Keratinocyte (primary cell): ENCODE results near the gene VASN. TPM values are rescaled to one million over a fixed set of nuclear protein-coding genes. Genes with fewer than 3 reads are reported as not detected.

Experiments used
- DNase-seq: peaks from one replicate; pipeline ENCODE4 v3.0.0-alpha.2; 2011; ENCODE audit warnings: low read depth, missing footprints, low spot score
- FAIRE-seq: peaks from 2 replicates; lab custom pipeline; 2011; peaks lifted over from hg19 to GRCh38; lab: Jason Lieb, UNC
- H2AFZ ChIP-seq: 2 replicates; pipeline ENCODE4 v1.6.0; 2012; ENCODE audit warnings: low read length, control low read depth, inconsistent platforms; ENCODE audit not compliant: control insufficient read depth
- H3K27ac ChIP-seq: 2 replicates; pipeline ENCODE4 v1.5.1; 2011; ENCODE audit warnings: low read length; ENCODE audit not compliant: control insufficient read depth, insufficient read depth
- H3K27me3 ChIP-seq: 3 replicates; pipeline ENCODE4 v1.6.0; 2011; ENCODE audit warnings: low read length; ENCODE audit not compliant: control insufficient read depth, insufficient read depth; ENCODE audit errors: extremely low read depth
- H3K36me3 ChIP-seq, 2 experiments: 2 replicates in 1 of 2; 3 replicates in 1 of 2; pipeline ENCODE4 v1.5.1; 2011; ENCODE audit warnings: low read length in 2 of 2, mild to moderate bottlenecking in 1 of 2; ENCODE audit not compliant: control insufficient read depth in 2 of 2, insufficient read depth in 2 of 2; ENCODE audit errors: extremely low read depth in 1 of 2
- H3K4me1 ChIP-seq: 3 replicates; pipeline ENCODE4 v1.5.1; 2011; ENCODE audit warnings: low read length; ENCODE audit not compliant: control insufficient read depth, insufficient read depth; ENCODE audit errors: extremely low read depth
- H3K4me2 ChIP-seq: 3 replicates; pipeline ENCODE4 v1.6.0; 2011; ENCODE audit warnings: low read depth, low read length; ENCODE audit not compliant: control insufficient read depth, insufficient read depth; ENCODE audit errors: extremely low read depth
- H3K4me3 ChIP-seq, 3 experiments: fragments of 200-600 bp in 1 of 3; sonication (generic) in 1 of 3; 2 replicates in 2 of 3; 3 replicates in 1 of 3; pipeline ENCODE4 v1.5.1; 2011 to 2016; ENCODE audit warnings: low read length in 3 of 3, mild to moderate bottlenecking in 3 of 3, control low read depth in 2 of 3, inconsistent platforms in 1 of 3, low read depth in 1 of 3, mixed read lengths in 1 of 3, mixed run types in 1 of 3, moderate library complexity in 1 of 3; ENCODE audit not compliant: control insufficient read depth in 2 of 3, insufficient read depth in 2 of 3; ENCODE audit errors: extremely low read depth in 1 of 3
- H3K79me2 ChIP-seq: 2 replicates; pipeline ENCODE4 v1.6.0; 2012; ENCODE audit warnings: low read length; ENCODE audit not compliant: control insufficient read depth, insufficient read depth
- H3K9ac ChIP-seq: 3 replicates; pipeline ENCODE4 v1.6.0; 2011; ENCODE audit warnings: low read length; ENCODE audit not compliant: control insufficient read depth, insufficient read depth; ENCODE audit errors: extremely low read depth
- H3K9me1 ChIP-seq: 3 replicates; pipeline ENCODE4 v1.6.0; 2011; ENCODE audit warnings: low read length; ENCODE audit not compliant: control insufficient read depth, insufficient read depth; ENCODE audit errors: extremely low read depth
- H3K9me3 ChIP-seq: 2 replicates; pipeline ENCODE4 v1.5.1; 2012; ENCODE audit warnings: low read depth, low read length; ENCODE audit not compliant: control insufficient read depth
- H4K20me1 ChIP-seq: 3 replicates; pipeline ENCODE4 v1.6.0; 2011; ENCODE audit warnings: low read length; ENCODE audit not compliant: control insufficient read depth, insufficient read depth; ENCODE audit errors: extremely low read depth
- CTCF ChIP-seq, 3 experiments: IDR thresholded peaks in 1 of 3; conservative IDR thresholded peaks in 1 of 3; optimal IDR thresholded peaks in 1 of 3; 2 replicates in 2 of 3; 3 replicates in 1 of 3; pipeline versions ENCODE3 to v1.5.1; 2011; ENCODE audit warnings: low read length in 3 of 3, mild to moderate bottlenecking in 3 of 3, moderate library complexity in 2 of 3, control low read depth in 1 of 3, inconsistent platforms in 1 of 3; ENCODE audit not compliant: insufficient read depth in 2 of 3; ENCODE audit errors: extremely low read depth in 1 of 3
- EZH2 ChIP-seq: IDR thresholded peaks from one replicate; pipeline ENCODE4 v1.6.1; 2012; ENCODE audit warnings: inconsistent platforms, mild to moderate bottlenecking, low read length, moderate library complexity
- dilution Hi-C: fragments of 300-500 bp; cut with MboI; formaldehyde crosslinking; loops from one replicate; pipeline ENCODE4 v1.7.0; 2020; ENCODE audit warnings: low sequenced_read_pairs; ENCODE audit not compliant: extremely low pct_ligation_motif_present
- polyA plus RNA-seq, 5 experiments: library from polyadenylated mRNA; depleted of rRNA in 3 of 5; stranded (reverse) in 3 of 5; stranded (forward) in 1 of 5; unstranded in 1 of 5; fragments of >200 nt; gene quantifications; 1 replicate in 1 of 5; 2 replicates in 3 of 5; 3 replicates in 1 of 5; pipeline versions ENCODE4 v1.2.1 to v1.2.3, GENCODE V29; 2011 to 2012; ENCODE audit warnings: missing spikeins in 2 of 5, low read depth in 1 of 5, low replicate concordance in 1 of 5

VASN gene
- polyA plus RNA-seq, 1 donor (not counting 4 experiments of a cell fraction or from before 2014, with no cell fraction given): 0.37 TPM

- dilution Hi-C loops: no loop called here
- Histone ChIP-seq H4K20me1 (peaks cover 8% of the 10 kb centered on the region), H3K27me3 (no peaks in the 10 kb centered on the region), H3K27ac (no peak overlapping the region), H3K36me3 (peaks cover 0 to 1% of the 10 kb centered on the region in 2 experiments), H3K4me2 (peak overlapping the region; percentile 77), H3K4me3 (peak overlapping the region; percentile 35 to 51 (median 36)), H3K9me3 (no peaks in the 10 kb centered on the region), H3K9ac (peak overlapping the region; percentile 52), H3K9me1 (no peaks in the 10 kb centered on the region), H3K4me1 (peaks cover 16% of the 10 kb centered on the region), H3K79me2 (peaks cover 48% of the 10 kb centered on the region), H2AFZ (no peak overlapping the region)
- DNase-seq (no peak), FAIRE-seq (no peak)
- TF ChIP-seq CTCF (optimal IDR thresholded peaks at IDR 0.05 in 1 of 3, IDR thresholded peaks at IDR 0.05 in 1 of 3, conservative IDR thresholded peaks at IDR 0.05 in 1 of 3; ENCODE audit: extremely low read depth in 1 of 3, insufficient read depth in 2 of 3, low read length in 3 of 3) (peak in 1 of 3 experiments; percentile 34), EZH2 (no peak)
These were observed 44.1 kb upstream of the VASN start for GRCh38 chr16:4327386-4328045.

DNA sequence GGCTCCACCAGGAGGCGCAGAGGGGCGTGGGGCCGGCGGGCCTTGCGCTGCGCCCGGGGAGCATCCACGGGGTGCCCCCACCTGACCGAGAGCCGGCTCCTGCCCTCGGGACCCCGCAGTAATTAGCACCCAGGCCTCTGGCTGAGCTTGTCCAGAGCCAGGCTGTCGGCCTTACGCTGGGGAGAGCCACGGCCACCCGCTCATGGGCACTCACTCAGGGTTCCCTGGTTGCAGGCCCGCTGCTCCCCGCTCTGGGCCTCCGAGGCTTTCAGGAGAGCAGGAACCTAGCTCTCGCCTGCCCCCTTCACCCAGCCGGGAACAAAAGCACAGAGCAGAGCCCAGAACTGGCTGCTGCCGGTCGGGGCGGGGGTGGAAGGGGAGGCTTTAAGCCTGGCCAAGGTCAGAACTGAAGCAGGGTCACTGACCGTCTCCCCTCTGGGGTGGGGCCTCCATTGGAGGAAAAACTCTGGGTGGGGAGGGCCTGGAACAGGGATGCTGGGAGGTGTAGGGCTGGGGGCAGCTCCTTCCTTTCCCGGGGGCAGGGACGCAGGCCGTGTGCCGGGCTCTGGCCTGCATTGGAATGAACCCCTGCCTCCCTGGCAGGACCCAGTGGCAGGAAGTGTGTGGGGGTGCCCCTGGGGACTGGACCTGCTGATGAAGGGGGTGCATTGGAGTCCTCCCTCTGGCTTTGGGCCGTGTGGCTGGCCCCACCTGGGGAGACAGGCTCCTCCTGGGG, 43.4 kb upstream of the VASN start:
- H3K36me3 ChIP-seq: peaks cover 0 to 7% of the 10 kb centered on the region in 2 experiments
- H3K4me3 ChIP-seq: peak overlapping the region; percentile 35 to 51 (median 36)
- dilution Hi-C loops: no loop called here
- H3K4me1 ChIP-seq: peaks cover 13% of the 10 kb centered on the region
- H2AFZ ChIP-seq: no peak overlapping the region
- peaks cover 43% of the 10 kb centered on the region for H3K79me2 ChIP-seq
- no peaks in the 10 kb centered on the region for H3K9me3 ChIP-seq
- H3K27me3 ChIP-seq: no peaks in the 10 kb centered on the region
- no peak for DNase-seq
- H4K20me1 ChIP-seq: peaks cover 8% of the 10 kb centered on the region
- no peaks in the 10 kb centered on the region for H3K9me1 ChIP-seq
- TF ChIP-seq EZH2: no peak
- peak; percentile 38 to 73 (median 61) for TF ChIP-seq CTCF (optimal IDR thresholded peaks at IDR 0.05 in 1 of 3, IDR thresholded peaks at IDR 0.05 in 1 of 3, conservative IDR thresholded peaks at IDR 0.05 in 1 of 3; ENCODE audit: extremely low read depth in 1 of 3, insufficient read depth in 2 of 3, low read length in 3 of 3)
- peak overlapping the region; percentile 77 for H3K4me2 ChIP-seq
- H3K9ac ChIP-seq: peak overlapping the region; percentile 52
- FAIRE-seq: peak; percentile 36
- H3K27ac ChIP-seq: no peak overlapping the region
